ENCODE measurements around the gene GLYR1.

The GLYR1 gene

GRCh38 chr16:4880006-4880580, 33.0 kb upstream of the GLYR1 start:
- DNase-seq (ENCODE audit: low read depth in 1 of 2, low spot score in 1 of 2): no peak

GRCh38 chr16:4879049-4879448, 32.0 kb upstream of the GLYR1 start:
- DNase-seq (ENCODE audit: low read depth in 1 of 2, low spot score in 1 of 2): no peak

- DNase-seq (ENCODE audit: low read depth in 1 of 2, low spot score in 1 of 2): no peak
These were observed 30.2 kb upstream of the GLYR1 start for GRCh38 chr16:4877380-4877685.

GRCh38 chr16:4876646-4877379, 29.7 kb upstream of the GLYR1 start:
- DNase-seq (ENCODE audit: low read depth in 1 of 2, low spot score in 1 of 2): no peak

- DNase-seq (ENCODE audit: low read depth in 1 of 2, low spot score in 1 of 2): no peak
These were observed 27.6 kb upstream of the GLYR1 start for GRCh38 chr16:4874666-4875065.

GRCh38 chr16:4873091-4873490, 26.0 kb upstream of the GLYR1 start:
- no peak for DNase-seq (ENCODE audit: low read depth in 1 of 2, low spot score in 1 of 2)

GRCh38 chr16:4871071-4871470, 24.0 kb upstream of the GLYR1 start:
- DNase-seq (ENCODE audit: low read depth in 1 of 2, low spot score in 1 of 2): no peak

- no peak for DNase-seq (ENCODE audit: low read depth in 1 of 2, low spot score in 1 of 2)
These were observed 23.1 kb upstream of the GLYR1 start for GRCh38 chr16:4870138-4870671.

GRCh38 chr16:4869147-4869805, 22.2 kb upstream of the GLYR1 start:
- DNase-seq (ENCODE audit: low read depth in 1 of 2, low spot score in 1 of 2): no peak

GRCh38 chr16:4868535-4868934, 21.4 kb upstream of the GLYR1 start:
- DNase-seq (ENCODE audit: low read depth in 1 of 2, low spot score in 1 of 2): no peak

- no peak for DNase-seq (ENCODE audit: low read depth in 1 of 2, low spot score in 1 of 2)
These were observed 20.9 kb upstream of the GLYR1 start for GRCh38 chr16:4868026-4868425.

- no peak for DNase-seq (ENCODE audit: low read depth in 1 of 2, low spot score in 1 of 2)
These were observed 19.5 kb upstream of the GLYR1 start for GRCh38 chr16:4866586-4866985.

- DNase-seq (ENCODE audit: low read depth in 1 of 2, low spot score in 1 of 2): no peak
These were observed 18.3 kb upstream of the GLYR1 start for GRCh38 chr16:4865231-4865860.

- DNase-seq (ENCODE audit: low read depth in 1 of 2, low spot score in 1 of 2): no peak
These were observed 17.6 kb upstream of the GLYR1 start for GRCh38 chr16:4864728-4865127.

- DNase-seq (ENCODE audit: low read depth in 1 of 2, low spot score in 1 of 2): no peak
These were observed 15.6 kb upstream of the GLYR1 start for GRCh38 chr16:4862639-4863038.

GRCh38 chr16:4860727-4861342, 13.7 kb upstream of the GLYR1 start:
- DNase-seq (ENCODE audit: low read depth in 1 of 2, low spot score in 1 of 2): no peak

GRCh38 chr16:4859900-4860255, 12.8 kb upstream of the GLYR1 start:
- no peak for DNase-seq (ENCODE audit: low read depth in 1 of 2, low spot score in 1 of 2)

GRCh38 chr16:4859190-4859899, 12.3 kb upstream of the GLYR1 start:
- no peak for DNase-seq (ENCODE audit: low read depth in 1 of 2, low spot score in 1 of 2)

- no peak for DNase-seq (ENCODE audit: low read depth in 1 of 2, low spot score in 1 of 2)
These were observed 8.7 kb upstream of the GLYR1 start for GRCh38 chr16:4855804-4856203.

GRCh38 chr16:4855371-4855770, 8.3 kb upstream of the GLYR1 start:
- no peak for DNase-seq (ENCODE audit: low read depth in 1 of 2, low spot score in 1 of 2)
